OCI-LY1 (cell line): ENCODE data around the gene YIPF3.

Experiments used
- EZH2 ChIP-seq: fragments of 200-600 bp; sonication (generic), shearing (Covaris generic); IDR thresholded peaks from 2 replicates; pipeline ENCODE4 v1.8.0; 2017; ENCODE audit warnings: borderline replicate concordance, mixed run types, mild to moderate bottlenecking, antibody characterized with exemption, low read length, moderate library complexity, mixed read lengths
- TF ChIP-seq, protein P1 (sequence below): fragments of 200-600 bp; sonication (generic), shearing (Covaris generic); IDR thresholded peaks from 2 replicates; pipeline ENCODE4 v1.5.1; 2017; ENCODE audit warnings: mild to moderate bottlenecking, antibody characterized with exemption, low read length, moderate library complexity, mixed read lengths

DNA sequence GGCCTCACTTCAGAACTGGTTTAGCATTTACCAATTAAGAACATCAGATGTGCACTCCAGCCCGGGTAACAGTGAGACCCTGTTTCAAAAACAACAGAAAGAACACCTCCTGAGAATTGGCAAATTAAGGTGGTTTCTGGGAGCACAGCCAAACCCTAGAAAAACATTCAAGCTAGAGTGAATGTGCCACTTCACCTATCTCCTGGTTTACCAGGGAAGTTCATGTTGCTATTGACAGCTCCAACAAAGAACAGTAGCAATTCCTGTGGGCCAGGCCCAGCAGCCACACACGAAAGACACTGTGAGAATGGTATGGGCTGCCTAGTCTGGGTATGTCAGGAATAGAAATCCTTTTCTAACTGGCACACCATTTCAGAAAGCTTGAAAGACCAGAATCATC lies 5.1 kb upstream of the YIPF3 start:
- TF ChIP-seq, protein P1, sequence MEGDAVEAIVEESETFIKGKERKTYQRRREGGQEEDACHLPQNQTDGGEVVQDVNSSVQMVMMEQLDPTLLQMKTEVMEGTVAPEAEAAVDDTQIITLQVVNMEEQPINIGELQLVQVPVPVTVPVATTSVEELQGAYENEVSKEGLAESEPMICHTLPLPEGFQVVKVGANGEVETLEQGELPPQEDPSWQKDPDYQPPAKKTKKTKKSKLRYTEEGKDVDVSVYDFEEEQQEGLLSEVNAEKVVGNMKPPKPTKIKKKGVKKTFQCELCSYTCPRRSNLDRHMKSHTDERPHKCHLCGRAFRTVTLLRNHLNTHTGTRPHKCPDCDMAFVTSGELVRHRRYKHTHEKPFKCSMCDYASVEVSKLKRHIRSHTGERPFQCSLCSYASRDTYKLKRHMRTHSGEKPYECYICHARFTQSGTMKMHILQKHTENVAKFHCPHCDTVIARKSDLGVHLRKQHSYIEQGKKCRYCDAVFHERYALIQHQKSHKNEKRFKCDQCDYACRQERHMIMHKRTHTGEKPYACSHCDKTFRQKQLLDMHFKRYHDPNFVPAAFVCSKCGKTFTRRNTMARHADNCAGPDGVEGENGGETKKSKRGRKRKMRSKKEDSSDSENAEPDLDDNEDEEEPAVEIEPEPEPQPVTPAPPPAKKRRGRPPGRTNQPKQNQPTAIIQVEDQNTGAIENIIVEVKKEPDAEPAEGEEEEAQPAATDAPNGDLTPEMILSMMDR, result no peak
- no peak for TF ChIP-seq EZH2
